Mucosa of stomach (tissue), 1 donor: ENCODE measurements around the gene GDF2.

Experiments
- H3K27me3 ChIP-seq: one replicate; pipeline ENCODE4 v1.7.0; 2013; ENCODE audit warnings: mild to moderate bottlenecking, low read length; ENCODE audit not compliant: control insufficient read depth, insufficient read depth
- H3K36me3 ChIP-seq: one replicate; pipeline ENCODE4 v1.7.0; 2013; ENCODE audit warnings: low read length; ENCODE audit not compliant: control insufficient read depth, insufficient read depth
- H3K4me1 ChIP-seq: one replicate; pipeline ENCODE4 v1.7.0; 2013; ENCODE audit warnings: mild to moderate bottlenecking, low read length; ENCODE audit not compliant: control insufficient read depth, insufficient read depth
- H3K4me3 ChIP-seq: one replicate; pipeline ENCODE4 v1.7.0; 2013; ENCODE audit warnings: low read length
- H3K9ac ChIP-seq: one replicate; pipeline ENCODE4 v1.7.0; 2013; ENCODE audit warnings: mild to moderate bottlenecking, low read length, moderate library complexity
- H3K9me3 ChIP-seq: one replicate; pipeline ENCODE4 v1.7.0; 2013; ENCODE audit warnings: mild to moderate bottlenecking, low read length, moderate library complexity; ENCODE audit not compliant: control insufficient read depth
- donor health status: Pancreatic carcinoma.

The GDF2 gene

GRCh38 chr10:47362199-47362598, 39.9 kb downstream of the GDF2 start:
- Histone ChIP-seq H3K4me1 (no peaks in the 10 kb centered on the region), H3K36me3 (no peaks in the 10 kb centered on the region), H3K27me3 (no peaks in the 10 kb centered on the region), H3K9ac (no peak overlapping the region), H3K9me3 (no peaks in the 10 kb centered on the region), H3K4me3 (no peak overlapping the region)

GRCh38 chr10:47363781-47364180, 41.5 kb downstream of the GDF2 start:
- H3K27me3 ChIP-seq = no peaks in the 10 kb centered on the region
- no peaks in the 10 kb centered on the region for H3K36me3 ChIP-seq
- H3K4me1 ChIP-seq = no peaks in the 10 kb centered on the region
- H3K4me3 ChIP-seq = no peak overlapping the region
- no peaks in the 10 kb centered on the region for H3K9me3 ChIP-seq
- H3K9ac ChIP-seq = no peak overlapping the region

GRCh38 chr10:47364366-47364765, 42.1 kb downstream of the GDF2 start:
- no peak overlapping the region for H3K9ac ChIP-seq
- no peaks in the 10 kb centered on the region for H3K27me3 ChIP-seq
- no peak overlapping the region for H3K4me3 ChIP-seq
- H3K4me1 ChIP-seq = no peaks in the 10 kb centered on the region
- H3K9me3 ChIP-seq = no peaks in the 10 kb centered on the region
- H3K36me3 ChIP-seq = no peaks in the 10 kb centered on the region

GRCh38 chr10:47364911-47365310, 42.7 kb downstream of the GDF2 start:
- H3K36me3 ChIP-seq = no peaks in the 10 kb centered on the region
- H3K9ac ChIP-seq = no peak overlapping the region
- no peaks in the 10 kb centered on the region for H3K27me3 ChIP-seq
- no peaks in the 10 kb centered on the region for H3K9me3 ChIP-seq
- no peaks in the 10 kb centered on the region for H3K4me1 ChIP-seq
- no peak overlapping the region for H3K4me3 ChIP-seq

GRCh38 chr10:47365431-47366180, 43.4 kb downstream of the GDF2 start:
- no peaks in the 10 kb centered on the region for H3K4me1 ChIP-seq
- no peaks in the 10 kb centered on the region for H3K36me3 ChIP-seq
- H3K27me3 ChIP-seq = no peaks in the 10 kb centered on the region
- no peaks in the 10 kb centered on the region for H3K9me3 ChIP-seq
- no peak overlapping the region for H3K9ac ChIP-seq
- no peak overlapping the region for H3K4me3 ChIP-seq

- Histone ChIP-seq H3K4me3 (no peak overlapping the region), H3K27me3 (no peaks in the 10 kb centered on the region)
These were observed 44.0 kb downstream of the GDF2 start for GRCh38 chr10:47366181-47366631.

GRCh38 chr10:47366731-47367460, 44.6 kb downstream of the GDF2 start:
- Histone ChIP-seq H3K36me3 (no peaks in the 10 kb centered on the region), H3K9ac (no peak overlapping the region), H3K9me3 (no peaks in the 10 kb centered on the region), H3K4me1 (no peaks in the 10 kb centered on the region), H3K27me3 (no peaks in the 10 kb centered on the region), H3K4me3 (no peak overlapping the region)

More at GRCh38 chr10:47366181-47366631, 44.0 kb downstream of the GDF2 start:
- H3K36me3 ChIP-seq = no peaks in the 10 kb centered on the region
- H3K9me3 ChIP-seq = no peaks in the 10 kb centered on the region
- no peaks in the 10 kb centered on the region for H3K4me1 ChIP-seq
- H3K9ac ChIP-seq = no peak overlapping the region

GRCh38 chr10:47367646-47368045, 45.4 kb downstream of the GDF2 start:
- Histone ChIP-seq H3K27me3 (no peaks in the 10 kb centered on the region), H3K9me3 (no peaks in the 10 kb centered on the region), H3K36me3 (no peaks in the 10 kb centered on the region), H3K4me1 (no peaks in the 10 kb centered on the region), H3K4me3 (no peak overlapping the region), H3K9ac (no peak overlapping the region)

- no peaks in the 10 kb centered on the region for H3K36me3 ChIP-seq
- H3K4me3 ChIP-seq = no peak overlapping the region
- H3K27me3 ChIP-seq = no peaks in the 10 kb centered on the region
- H3K9ac ChIP-seq = no peak overlapping the region
- H3K9me3 ChIP-seq = no peaks in the 10 kb centered on the region
- no peaks in the 10 kb centered on the region for H3K4me1 ChIP-seq
These were observed 46.4 kb downstream of the GDF2 start for GRCh38 chr10:47368431-47369180.

- H3K4me1 ChIP-seq = no peaks in the 10 kb centered on the region
- no peak overlapping the region for H3K4me3 ChIP-seq
- H3K9me3 ChIP-seq = no peaks in the 10 kb centered on the region
- no peaks in the 10 kb centered on the region for H3K27me3 ChIP-seq
- no peak overlapping the region for H3K9ac ChIP-seq
- no peaks in the 10 kb centered on the region for H3K36me3 ChIP-seq
These were observed 47.1 kb downstream of the GDF2 start for GRCh38 chr10:47369251-47369894.

- Histone ChIP-seq H3K36me3 (no peaks in the 10 kb centered on the region), H3K4me3 (no peak overlapping the region), H3K9ac (no peak overlapping the region), H3K27me3 (no peaks in the 10 kb centered on the region), H3K9me3 (no peaks in the 10 kb centered on the region), H3K4me1 (no peaks in the 10 kb centered on the region)
These were observed 47.9 kb downstream of the GDF2 start for GRCh38 chr10:47370015-47370767.
